GM21381 (cell line): ENCODE results near the gene SSTR3.

Experiments used
- ATAC-seq: cut with Tn5 transposase; IDR thresholded peaks from one replicate; pipeline ENCODE4 v1.9.1; 2021; ENCODE audit warnings: mild to moderate bottlenecking, moderate library complexity; ENCODE audit not compliant: unreplicated experiment

Gene SSTR3

GRCh38 chr22:37154925-37155712, 57.2 kb downstream of the SSTR3 start:
- ATAC-seq, result no peak
